GM21526 (cell line): ENCODE measurements around the gene FAM222A.

Experiments
- ATAC-seq: cut with Tn5 transposase; IDR thresholded peaks from one replicate; pipeline ENCODE4 v1.9.1; 2021; ENCODE audit warnings: moderate library complexity; ENCODE audit not compliant: unreplicated experiment, low FRiP score

FAM222A gene

DNA sequence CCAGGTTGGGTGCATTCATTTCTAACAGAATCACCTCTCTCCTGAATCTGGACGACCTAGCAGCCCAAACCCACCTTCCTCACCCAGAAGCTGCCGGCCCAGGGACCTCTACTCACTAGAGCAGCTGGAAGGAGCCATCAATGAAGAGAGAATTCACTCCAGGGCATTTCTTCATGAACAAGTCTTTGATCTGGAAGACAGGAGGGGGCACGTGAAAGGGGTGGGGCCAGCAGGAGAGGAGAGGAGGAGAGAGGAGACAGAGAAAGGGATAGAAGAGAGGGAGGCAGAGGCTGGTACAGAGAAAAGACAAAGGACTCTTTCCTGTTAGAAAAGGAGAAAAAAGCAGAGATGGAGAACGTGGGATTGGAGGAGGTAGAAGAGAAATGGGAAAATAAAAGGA is 79.8 kb downstream of the FAM222A start:
- no peak for ATAC-seq

DNA sequence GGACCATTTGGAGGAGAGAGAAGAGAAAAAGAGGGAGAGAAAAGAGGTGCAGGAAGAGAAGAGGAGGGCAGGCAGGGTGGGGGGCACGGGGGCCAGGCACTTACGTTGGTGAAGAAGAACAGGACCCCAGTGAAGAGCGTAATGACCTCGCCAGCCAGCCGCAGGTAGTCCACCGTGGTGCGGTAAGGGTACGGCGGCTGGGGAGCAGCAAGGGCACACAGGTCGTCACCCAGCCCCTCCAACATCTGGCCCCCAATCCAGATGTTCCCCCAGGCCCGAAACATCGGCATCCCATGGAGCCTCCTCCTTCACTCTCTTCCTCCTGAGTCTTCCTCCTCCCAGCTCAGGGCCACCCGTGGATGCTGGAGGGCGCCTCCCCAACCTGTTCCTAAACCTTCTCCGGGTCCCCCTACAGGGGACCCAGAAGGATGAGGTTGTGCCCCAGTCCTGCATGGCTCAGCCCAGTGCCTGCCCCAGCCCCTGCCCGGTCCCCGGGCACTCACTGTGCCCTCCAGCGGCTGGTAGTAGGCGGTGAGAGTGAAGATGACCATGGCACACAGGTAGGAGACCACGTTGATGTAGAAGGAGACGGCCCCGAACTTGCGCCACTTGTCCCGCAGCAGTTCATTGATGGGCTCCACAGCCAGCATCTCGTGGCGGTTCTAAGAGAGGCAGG is 80.3 kb downstream of the FAM222A start:
- ATAC-seq: no peak

DNA sequence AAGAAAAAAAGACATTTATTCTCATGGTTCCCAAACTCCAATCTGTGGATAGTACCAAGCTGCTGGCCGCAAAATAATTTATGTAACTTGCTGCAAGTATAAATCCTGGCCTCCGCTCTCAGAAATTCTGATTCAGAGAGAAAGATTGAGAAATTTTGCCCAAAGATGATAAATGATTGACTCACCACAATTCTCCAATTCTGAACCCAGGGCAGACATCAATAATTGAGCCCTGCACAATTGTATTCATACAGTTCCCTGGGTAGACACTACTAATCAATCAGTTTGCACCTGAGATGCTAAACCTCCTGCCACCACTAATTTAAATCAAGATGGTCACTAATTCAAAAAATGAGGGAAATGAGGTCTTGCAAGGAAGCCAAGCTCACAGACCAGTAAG is 81.4 kb downstream of the FAM222A start:
- no peak for ATAC-seq

DNA sequence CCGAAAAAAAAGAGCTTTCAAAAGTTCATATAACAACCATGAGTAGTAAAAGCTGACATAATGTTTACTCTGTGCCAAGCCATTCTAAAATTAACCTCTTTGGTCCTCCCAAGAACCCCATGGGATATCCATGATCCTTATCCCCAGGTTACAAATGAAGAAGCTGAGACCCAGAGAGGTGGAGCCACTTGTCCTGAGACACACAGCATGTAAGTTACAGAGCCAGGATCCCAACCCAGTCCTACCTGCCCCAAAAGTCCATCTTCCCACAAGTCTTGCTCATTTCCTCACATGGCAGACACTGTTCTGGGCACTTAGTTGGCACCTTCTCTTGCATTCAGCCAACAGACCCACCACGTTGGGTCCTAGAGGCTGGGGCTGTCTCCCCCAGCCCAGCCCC is 82.4 kb downstream of the FAM222A start:
- no peak for ATAC-seq

DNA sequence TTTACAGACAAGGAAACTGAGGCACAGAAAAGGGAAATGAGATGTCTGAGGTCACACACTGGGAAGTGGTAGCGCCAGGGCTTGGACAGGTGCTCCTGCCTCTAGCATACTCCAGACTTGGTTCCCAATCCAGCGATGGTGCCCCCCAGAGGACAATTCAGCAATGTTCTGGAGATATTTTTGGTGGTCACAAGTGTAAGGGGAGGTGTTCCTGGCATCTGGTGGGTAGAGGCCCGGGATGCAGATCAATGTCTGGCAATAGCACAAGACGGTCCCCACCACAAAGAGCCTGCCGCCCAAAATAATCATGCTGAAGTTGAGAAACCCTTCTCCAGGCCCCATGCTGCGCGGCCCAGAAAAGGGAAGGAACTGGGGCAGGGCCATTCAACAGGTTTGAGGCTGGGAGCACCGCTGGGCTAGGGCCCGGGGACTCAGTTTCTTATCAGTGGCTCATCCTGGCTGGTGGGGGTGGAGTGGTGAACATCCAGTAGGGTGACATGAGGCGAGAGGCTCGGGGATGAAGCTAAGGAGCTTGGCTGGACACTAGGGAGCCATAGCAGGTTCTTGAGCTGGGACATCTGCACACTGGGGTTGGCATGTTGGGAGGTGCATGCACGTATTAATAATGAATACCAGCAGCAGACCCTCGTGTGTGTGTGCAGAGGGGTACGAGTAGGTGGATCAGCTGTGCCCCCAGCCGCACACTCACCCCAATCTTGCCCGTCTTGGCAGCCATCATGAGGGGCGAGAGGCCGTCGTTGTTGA is 84.5 kb downstream of the FAM222A start:
- no peak for ATAC-seq

DNA sequence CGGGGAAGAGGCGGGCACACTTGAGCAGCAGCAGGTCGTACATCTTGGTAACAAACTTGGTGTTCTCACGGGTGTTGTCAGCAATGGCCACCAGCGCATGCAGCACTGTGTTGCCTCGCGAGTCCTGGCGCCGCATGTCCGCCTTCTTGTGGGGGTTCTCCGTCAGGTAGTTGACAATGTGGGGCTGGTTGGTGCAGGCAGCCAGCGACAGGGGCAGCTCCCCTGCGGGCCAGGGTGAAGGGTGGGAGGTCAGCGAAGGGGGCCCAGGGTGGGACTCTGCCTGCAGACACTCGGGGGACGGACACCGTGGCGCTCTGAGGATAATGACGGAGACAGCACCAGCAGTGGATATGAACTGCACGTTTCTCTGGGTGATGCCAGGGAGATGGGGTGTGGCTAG is 85.1 kb downstream of the FAM222A start:
- ATAC-seq: no peak

DNA sequence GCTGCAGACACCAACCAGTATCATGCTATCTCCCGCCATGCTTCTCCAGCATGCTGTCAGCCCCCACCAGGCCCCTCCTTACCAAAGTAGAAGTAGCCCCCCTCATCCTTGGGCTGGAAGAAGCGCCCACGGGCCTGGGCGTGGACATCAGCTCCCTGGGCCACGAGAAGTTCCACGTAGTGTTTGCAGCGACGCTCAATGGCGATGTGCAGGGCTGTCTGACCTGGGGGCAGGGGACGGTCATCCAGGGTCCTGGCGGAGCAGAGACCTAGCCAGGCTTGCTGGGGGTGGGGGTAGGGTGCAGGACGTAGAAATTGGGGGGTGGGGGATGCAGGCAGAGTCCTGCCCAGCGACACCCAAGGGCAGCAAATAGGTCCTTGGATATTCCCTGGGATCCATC is 86.9 kb downstream of the FAM222A start:
- no peak for ATAC-seq

DNA sequence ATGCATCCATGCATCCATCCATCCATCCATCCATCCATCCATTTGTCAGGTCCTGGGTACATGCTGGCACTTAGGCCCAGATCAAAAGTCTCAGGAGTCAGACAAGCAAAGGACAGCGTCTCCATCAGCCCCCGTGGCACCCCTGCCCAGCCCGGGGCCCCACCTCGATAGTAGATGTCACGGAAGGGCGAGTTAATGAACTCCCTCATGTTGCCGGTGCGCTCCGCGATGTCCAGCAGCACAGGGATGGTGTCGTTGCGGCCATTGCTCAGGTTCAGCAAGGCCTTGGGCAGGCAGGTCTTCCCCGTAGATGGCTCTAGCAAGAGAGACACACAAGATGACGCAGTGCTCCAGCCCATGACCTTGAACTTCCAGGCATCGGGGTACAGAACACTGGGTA is 89.2 kb downstream of the FAM222A start:
- ATAC-seq: no peak

DNA sequence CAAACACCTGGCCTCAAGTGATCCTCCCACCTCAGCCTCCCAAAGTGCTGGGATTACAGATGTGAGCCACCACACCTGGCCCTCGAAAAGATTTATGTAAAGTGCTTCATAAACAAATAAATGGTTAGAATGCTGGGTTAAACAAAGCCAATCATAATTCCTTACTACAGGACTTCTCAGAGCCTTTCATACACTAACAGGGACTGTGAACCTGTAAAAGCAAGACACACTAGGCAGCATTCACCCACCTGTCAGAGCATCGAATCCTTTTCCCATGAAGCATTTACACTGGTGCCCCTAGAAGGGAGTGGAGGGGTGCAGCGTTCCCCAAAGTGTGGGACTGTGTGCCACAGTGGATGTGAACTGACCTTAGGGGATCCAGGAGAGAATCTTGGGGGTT is 90.1 kb downstream of the FAM222A start:
- ATAC-seq: no peak

DNA sequence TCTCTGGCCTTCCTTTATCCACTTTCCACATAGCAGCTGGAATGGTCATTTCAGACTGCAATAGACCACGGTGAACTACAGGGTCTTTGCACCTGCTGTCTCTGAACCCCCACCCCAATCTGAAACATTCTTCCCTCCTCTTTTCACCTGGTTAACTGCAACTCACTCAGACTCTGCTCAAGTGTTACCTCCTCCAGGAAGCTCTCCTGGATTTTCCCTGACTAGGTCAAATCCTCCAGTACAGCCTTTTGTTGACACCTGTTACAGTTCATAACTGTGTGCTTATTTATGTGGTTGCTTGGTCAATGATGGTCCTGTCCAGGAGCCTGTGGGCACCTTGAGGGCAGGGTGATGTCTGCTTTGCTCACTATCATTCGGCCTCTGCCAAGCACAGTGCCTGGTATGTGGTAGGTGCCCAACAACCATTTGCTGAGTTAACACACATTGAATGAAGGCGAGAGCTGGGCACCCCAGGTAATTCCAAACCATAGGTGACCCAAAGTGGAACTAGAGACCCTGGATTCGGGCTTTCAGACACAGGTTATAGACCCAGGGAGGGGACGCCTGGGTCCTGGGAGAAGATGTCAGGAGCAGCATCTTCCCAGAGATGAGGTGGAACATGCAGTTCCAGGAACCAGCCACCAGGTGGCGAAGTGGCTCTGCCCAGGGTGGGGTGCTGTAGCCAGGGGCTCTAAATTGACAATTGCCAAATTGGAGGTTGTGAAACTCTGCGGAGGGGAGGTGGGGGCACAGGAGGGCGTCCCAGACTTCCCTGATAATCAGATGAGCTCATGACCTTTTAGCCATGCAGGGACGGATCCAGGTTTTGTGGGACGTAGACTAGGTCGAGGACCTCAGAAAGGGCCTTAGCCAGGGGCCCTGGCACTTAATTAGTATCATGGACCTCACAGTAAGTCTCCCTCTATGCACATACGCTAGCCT is 91.5 kb downstream of the FAM222A start:
- no peak for ATAC-seq

DNA sequence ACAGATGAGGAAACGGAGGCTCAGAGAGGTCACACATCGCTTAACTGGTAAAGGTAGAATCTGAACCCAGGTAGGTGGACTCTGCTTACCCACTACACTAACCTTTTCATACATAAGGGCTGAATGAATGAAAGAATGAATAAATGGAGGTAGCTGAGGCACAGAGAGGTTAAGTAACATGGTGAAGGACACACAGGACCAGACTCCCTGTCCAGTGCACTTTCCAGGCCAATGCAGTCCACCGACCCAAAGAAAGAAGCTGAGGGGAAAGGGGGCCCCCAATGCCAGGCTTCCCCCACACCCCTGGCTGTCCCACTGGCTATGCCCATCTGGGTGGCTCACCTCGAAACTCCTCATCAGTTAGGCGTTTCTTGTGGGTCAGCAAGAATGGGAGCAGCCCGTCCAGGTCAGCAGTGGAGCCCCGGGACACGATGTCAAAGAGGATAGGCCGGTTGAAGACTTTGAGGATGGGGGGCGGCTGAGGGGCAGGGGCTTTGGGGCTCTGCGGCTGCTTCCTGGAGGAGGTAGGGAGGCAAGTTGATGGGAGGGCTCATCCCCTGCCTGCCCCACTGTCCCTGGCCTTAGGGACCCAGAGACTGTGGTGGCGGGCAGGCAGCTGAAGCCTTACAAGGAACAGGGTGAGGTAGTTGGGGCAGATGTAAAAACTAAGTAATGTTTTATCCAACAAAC is 94.5 kb downstream of the FAM222A start:
- ATAC-seq: no peak

DNA sequence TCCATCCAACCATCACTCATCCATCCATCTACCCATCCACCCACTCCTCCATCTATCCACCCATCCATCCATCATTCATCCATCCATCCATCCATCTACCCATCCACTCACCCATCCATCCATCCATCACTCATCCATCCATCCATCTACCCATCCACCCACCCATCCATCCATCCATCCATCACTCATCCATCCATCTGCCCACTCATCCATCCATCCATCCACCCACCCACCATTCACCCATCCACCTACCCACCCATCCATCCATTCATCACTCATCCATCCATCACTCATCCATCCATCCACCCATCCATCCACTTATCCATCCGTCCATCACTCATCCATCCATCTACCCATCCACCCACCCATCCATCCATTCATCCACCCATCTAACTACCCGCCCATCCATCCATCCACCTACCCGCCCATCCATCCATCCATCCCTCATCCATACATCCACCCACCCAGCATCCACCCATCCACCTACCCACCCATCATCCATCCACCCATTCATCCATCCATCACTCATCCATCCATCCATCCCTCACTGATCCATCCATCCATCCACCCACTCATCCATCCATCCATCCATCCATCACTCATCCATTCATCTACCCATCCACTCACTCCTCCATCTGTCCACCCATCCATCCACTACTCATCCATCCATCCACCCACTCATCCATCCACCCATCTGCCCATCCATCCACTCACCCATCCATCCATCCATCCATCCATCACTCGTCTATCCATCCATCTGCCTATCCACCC is 95.4 kb downstream of the FAM222A start:
- ATAC-seq: no peak

DNA sequence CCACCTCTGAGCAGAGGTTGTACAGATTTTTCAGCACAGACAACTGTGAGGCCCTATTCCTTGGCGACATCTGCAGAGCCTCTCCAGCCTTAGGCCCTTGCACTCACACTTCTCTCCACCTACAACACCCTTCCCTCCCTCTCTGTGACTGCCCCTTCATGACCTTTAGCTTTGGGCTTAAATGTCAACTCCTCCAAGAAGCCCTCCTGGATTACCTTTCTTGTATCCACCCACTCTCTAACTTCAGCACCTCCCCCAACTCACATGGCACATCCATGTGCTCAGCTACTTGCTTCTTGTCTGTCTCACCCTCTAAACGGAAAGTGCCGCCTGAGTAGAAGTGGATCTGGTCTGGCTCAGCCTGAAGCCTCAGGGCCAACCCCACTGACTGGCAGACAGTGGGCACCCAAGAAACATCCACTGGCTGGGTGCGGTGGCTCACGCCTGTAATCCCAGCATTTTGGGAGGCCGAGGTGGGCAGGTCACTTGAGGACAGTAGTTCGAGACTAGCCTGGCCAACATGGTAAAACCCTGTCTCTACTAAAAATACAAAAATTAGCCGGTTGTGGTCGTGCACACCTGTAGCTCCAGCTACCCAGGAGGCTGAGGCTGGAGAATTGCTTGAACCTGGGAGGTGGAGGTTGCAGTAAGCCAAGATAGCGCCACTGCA is 97.5 kb downstream of the FAM222A start:
- ATAC-seq: no peak

DNA sequence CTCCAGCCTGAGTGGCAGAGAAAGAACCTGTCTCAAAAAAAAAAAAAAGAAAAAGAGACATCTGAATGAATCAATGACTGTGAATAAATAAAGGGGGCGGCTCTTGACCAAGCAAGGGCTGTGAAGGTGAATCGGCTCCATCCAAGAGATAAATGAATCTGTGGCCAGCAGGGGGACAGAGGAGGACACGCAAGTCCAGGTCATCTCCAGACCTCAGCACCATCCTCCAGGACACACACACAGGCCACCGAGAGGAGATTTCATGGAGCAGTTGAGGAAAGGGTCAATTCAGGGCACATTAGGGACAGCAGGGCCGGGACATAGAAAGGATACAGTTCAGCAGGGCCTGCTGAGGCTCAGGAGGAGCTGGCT is 98.0 kb downstream of the FAM222A start:
- ATAC-seq: no peak

DNA sequence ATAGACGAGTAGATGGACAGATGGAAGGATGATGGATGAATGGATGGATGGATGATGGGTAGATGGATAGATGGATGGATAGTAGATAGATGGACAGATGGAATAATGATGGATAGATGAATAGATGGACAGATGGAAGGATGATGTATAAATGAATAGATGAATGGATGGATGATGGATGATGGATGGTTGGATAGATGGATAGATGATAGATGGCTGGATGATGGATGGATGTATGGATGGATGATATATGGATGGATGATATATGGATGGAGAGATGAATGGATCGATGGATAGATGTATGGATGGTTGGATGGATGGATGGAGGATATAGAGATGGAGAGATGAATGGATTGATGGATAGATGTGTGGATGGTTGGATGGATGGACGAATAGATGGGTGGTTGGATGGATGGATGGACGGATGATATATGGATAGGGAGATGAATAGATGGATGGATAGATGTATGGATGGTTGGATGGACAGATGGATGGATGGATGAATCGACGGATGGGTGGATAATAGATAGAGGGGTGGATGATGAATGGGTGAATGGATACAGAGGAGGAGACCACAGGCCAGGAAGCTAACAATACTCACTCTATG is 100.3 kb downstream of the FAM222A start:
- no peak for ATAC-seq

DNA sequence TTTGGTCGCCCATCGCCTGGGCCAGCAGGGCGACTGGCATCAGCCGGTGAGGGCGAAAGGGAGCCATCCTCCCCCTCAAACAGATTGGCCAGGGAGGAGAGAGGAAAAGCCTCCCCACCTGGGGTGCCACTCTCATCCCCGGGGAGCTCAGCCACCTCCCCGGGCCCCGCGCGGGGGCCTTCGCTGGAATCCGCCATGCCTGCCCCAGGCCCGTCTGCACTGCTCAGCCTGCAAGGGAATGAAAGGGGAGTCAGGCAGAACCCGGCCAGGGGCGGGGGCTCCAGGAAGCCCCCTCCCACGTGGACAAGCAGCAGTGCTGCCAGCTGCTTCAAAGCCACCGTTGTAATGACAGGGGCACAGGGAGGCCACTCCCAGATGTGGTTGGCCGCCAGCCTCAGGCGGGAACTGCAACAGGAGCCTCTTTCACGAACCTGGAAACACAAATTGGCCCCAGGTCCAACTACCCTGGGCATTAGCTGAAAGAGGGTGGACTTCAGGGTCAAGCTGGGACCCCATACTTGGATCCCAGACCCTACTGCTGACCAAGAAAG is 101.0 kb downstream of the FAM222A start:
- ATAC-seq: no peak

DNA sequence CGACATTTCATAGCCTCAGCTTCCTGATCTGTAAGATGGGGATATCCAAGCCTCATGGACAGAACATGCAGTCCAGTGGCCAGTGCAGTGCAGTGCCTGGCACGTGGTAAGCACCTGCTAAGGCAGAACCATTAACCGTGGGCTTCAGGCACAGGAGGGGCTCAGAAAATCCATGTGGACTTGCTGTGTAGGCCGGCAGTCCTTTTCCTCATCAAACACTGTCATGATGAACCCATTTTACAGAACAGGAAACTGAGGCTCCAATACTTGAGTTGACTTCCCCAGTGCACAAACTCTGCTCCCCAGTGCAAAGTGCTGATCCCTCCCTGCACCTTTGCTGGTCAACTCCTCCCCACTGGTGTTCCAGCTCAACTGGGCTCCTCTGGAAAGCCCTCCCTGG is 101.6 kb downstream of the FAM222A start:
- ATAC-seq: no peak

DNA sequence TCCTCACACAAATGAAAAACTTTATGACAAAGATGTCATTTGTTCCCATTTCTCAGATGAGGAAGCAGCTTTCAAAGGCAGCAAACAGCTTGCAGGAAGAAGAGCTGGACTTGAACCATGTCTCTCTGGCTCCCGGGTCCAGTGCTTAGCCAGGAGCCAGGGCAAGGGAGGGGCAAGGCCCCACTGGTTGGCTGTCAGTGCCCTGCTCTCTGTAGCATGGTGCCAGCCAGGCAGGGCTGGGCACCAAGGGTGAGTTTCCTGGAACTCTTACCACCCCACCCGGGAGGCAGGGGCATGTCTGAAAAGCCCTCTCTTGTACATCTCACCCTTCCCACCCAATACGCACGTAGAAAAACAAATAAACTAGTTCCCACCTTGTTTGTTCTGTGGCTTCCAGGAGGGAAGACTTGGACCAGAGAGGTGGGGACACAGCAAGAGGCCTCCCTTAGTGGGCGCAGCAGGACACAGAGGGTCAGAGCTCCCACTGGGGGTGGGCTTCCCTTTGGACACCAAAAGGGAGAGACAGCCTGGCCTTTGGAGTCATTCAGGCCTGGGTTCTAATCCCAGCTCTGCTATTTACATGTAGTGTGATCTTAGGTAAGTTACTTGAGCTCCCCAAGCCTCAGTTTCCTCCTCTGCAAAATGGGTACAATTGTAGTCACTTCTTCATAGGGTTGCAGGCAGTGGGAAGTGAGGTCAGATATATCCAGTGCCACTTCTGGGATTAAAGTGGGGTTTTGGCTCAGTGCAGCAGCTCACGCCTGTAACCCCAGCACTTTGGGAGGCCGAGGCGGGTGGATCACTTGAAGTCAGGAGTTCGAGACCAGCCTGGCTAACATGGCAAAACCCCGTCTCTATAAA is 102.4 kb downstream of the FAM222A start:
- ATAC-seq: no peak
